ENCODE data around the gene DNAH14. TPM values are rescaled to one million over a fixed set of nuclear protein-coding genes. Genes with fewer than 3 reads are reported as not detected.

The DNAH14 gene
- polyA plus RNA-seq, 1 donor (not counting 4 experiments of a cell fraction or from before 2014, with no cell fraction given), result 6.4 TPM

- Histone ChIP-seq H3K9ac (ENCODE audit: control insufficient read depth, extremely low read depth, insufficient read depth, low read length) (no peak overlapping the region), H3K9me3 (ENCODE audit: control insufficient read depth, low read depth, low read length) (no peaks in the 10 kb centered on the region), H3K4me2 (ENCODE audit: control insufficient read depth, extremely low read depth, insufficient read depth, low read depth, low read length) (no peak overlapping the region), H3K9me1 (ENCODE audit: control insufficient read depth, extremely low read depth, insufficient read depth, low read length) (no peaks in the 10 kb centered on the region), H3K4me1 (ENCODE audit: control insufficient read depth, extremely low read depth, insufficient read depth, low read length) (no peaks in the 10 kb centered on the region), H4K20me1 (ENCODE audit: control insufficient read depth, extremely low read depth, insufficient read depth, low read length) (no peaks in the 10 kb centered on the region), H3K36me3 (ENCODE audit: control insufficient read depth in 2 of 2, extremely low read depth in 1 of 2, insufficient read depth in 2 of 2, low read length in 2 of 2) (no peaks in the 10 kb centered on the region), H3K4me3 (ENCODE audit: control insufficient read depth in 2 of 3, extremely low read depth in 1 of 3, insufficient read depth in 2 of 3, low read depth in 1 of 3, low read length in 3 of 3) (no peak overlapping the region), H2AFZ (ENCODE audit: control insufficient read depth, low read length) (no peak overlapping the region), H3K27ac (ENCODE audit: control insufficient read depth, insufficient read depth, low read length) (no peak overlapping the region), H3K27me3 (ENCODE audit: control insufficient read depth, extremely low read depth, insufficient read depth, low read length) (no peaks in the 10 kb centered on the region), H3K79me2 (ENCODE audit: control insufficient read depth, insufficient read depth, low read length) (no peaks in the 10 kb centered on the region)
- dilution Hi-C loops (cut with MboI; ENCODE audit: extremely low pct_ligation_motif_present, low sequenced_read_pairs), result no loop called here
- DNase-seq (ENCODE audit: low read depth, low spot score) (no peak), FAIRE-seq (no peak)
- no peak for TF ChIP-seq EZH2 (IDR thresholded peaks at IDR 0.05; ENCODE audit: low read length)
- no peak for TF ChIP-seq CTCF (optimal IDR thresholded peaks at IDR 0.05 in 1 of 3, IDR thresholded peaks at IDR 0.05 in 1 of 3, conservative IDR thresholded peaks at IDR 0.05 in 1 of 3; ENCODE audit: extremely low read depth in 1 of 3, insufficient read depth in 2 of 3, low read length in 3 of 3)
These were observed 208.5 kb downstream of the DNAH14 start for GRCh38 chr1:225137976-225138375.

- H3K4me3 ChIP-seq (ENCODE audit: control insufficient read depth in 2 of 3, extremely low read depth in 1 of 3, insufficient read depth in 2 of 3, low read depth in 1 of 3, low read length in 3 of 3), result no peak overlapping the region
- no peak for DNase-seq (ENCODE audit: low read depth, low spot score)
- no peaks in the 10 kb centered on the region for H3K9me1 ChIP-seq (ENCODE audit: control insufficient read depth, extremely low read depth, insufficient read depth, low read length)
- H4K20me1 ChIP-seq (ENCODE audit: control insufficient read depth, extremely low read depth, insufficient read depth, low read length), result no peaks in the 10 kb centered on the region
- H3K27me3 ChIP-seq (ENCODE audit: control insufficient read depth, extremely low read depth, insufficient read depth, low read length), result no peaks in the 10 kb centered on the region
- no peak overlapping the region for H3K9ac ChIP-seq (ENCODE audit: control insufficient read depth, extremely low read depth, insufficient read depth, low read length)
- no peaks in the 10 kb centered on the region for H3K79me2 ChIP-seq (ENCODE audit: control insufficient read depth, insufficient read depth, low read length)
- no peak for TF ChIP-seq EZH2 (IDR thresholded peaks at IDR 0.05; ENCODE audit: low read length)
- no peak for TF ChIP-seq CTCF (optimal IDR thresholded peaks at IDR 0.05 in 1 of 3, IDR thresholded peaks at IDR 0.05 in 1 of 3, conservative IDR thresholded peaks at IDR 0.05 in 1 of 3; ENCODE audit: extremely low read depth in 1 of 3, insufficient read depth in 2 of 3, low read length in 3 of 3)
- dilution Hi-C loops (cut with MboI; ENCODE audit: extremely low pct_ligation_motif_present, low sequenced_read_pairs), result no loop called here
- H3K9me3 ChIP-seq (ENCODE audit: control insufficient read depth, low read depth, low read length), result no peaks in the 10 kb centered on the region
- H3K4me1 ChIP-seq (ENCODE audit: control insufficient read depth, extremely low read depth, insufficient read depth, low read length), result no peaks in the 10 kb centered on the region
- no peaks in the 10 kb centered on the region for H3K36me3 ChIP-seq (ENCODE audit: control insufficient read depth in 2 of 2, extremely low read depth in 1 of 2, insufficient read depth in 2 of 2, low read length in 2 of 2)
- no peak overlapping the region for H3K27ac ChIP-seq (ENCODE audit: control insufficient read depth, insufficient read depth, low read length)
- no peak overlapping the region for H2AFZ ChIP-seq (ENCODE audit: control insufficient read depth, low read length)
- no peak for FAIRE-seq
- H3K4me2 ChIP-seq (ENCODE audit: control insufficient read depth, extremely low read depth, insufficient read depth, low read depth, low read length), result no peak overlapping the region
These were observed 213.5 kb downstream of the DNAH14 start for GRCh38 chr1:225143001-225143400.
